K562 (cell line): ENCODE data around the gene PRKCB. TPM values are rescaled to one million over a fixed set of nuclear protein-coding genes. Genes with fewer than 3 reads are reported as not detected.
A peak's percentile ranks its signal among the peaks of the same experiment; 100 is the strongest.

Source experiments
- ATAC-seq: fragments of 200-7000 bp; cut with Tn5 transposase; 3 replicates; pipeline ENCODE4 v1.9.1; 2020; ENCODE audit warnings: moderate library complexity
- BruUV-seq: library from RNA; stranded (reverse); fragments of 400-500 nt; replicated peaks from 2 replicates; lab custom pipeline; 2021; lab: Mats Ljungman, UMichigan
- CTCF ChIA-PET: fragments of 300-600 bp; formaldehyde crosslinking; extraction: SDS; loops from one replicate; lab custom pipeline; 2021; ENCODE audit warnings: low intra/inter-chr PET ratio; lab: Yijun Ruan, JAX
- POLR2A ChIA-PET: fragments of 300-600, 350-650 bp; sonication (Branson Sonifier 250); formaldehyde crosslinking; extraction: SDS; loops from one replicate; lab custom pipeline; 2021; ENCODE audit warnings: antibody characterized with exemption, inconsistent platforms; lab: Yijun Ruan, JAX
- DNase-seq, 4 experiments: peaks; one replicate each; pipeline versions ENCODE4 v3.0.0 to v3.0.0-alpha.2; 2011 to 2018; ENCODE audit warnings: low spot score in 3 of 4, mixed read lengths in 3 of 4; ENCODE audit errors: extremely low read depth in 1 of 4
- FAIRE-seq: peaks from 2 replicates; lab custom pipeline; 2011; peaks lifted over from hg19 to GRCh38; lab: Jason Lieb, UNC
- H2AFZ ChIP-seq: 2 replicates; pipeline ENCODE4 v1.6.0; 2011; ENCODE audit warnings: low read depth, low read length, control low read depth, inconsistent platforms
- H3K27ac ChIP-seq: fragments of 200-600 bp; 3 replicates; pipeline ENCODE4 v1.8.0; 2011; ENCODE audit warnings: low read depth, mild to moderate bottlenecking, control low read depth, inconsistent platforms, low read length, moderate library complexity, mixed read lengths; ENCODE audit errors: extremely low read depth
- H3K27me3 ChIP-seq, 2 experiments: fragments of 300-600 bp in 1 of 2; 2 replicates in 1 of 2; 3 replicates in 1 of 2; pipeline versions ENCODE4 v1.6.0 to v1.8.0; 2011; ENCODE audit warnings: inconsistent platforms in 2 of 2, low read length in 2 of 2, mild to moderate bottlenecking in 1 of 2, mixed read lengths in 1 of 2, moderate library complexity in 1 of 2; ENCODE audit not compliant: control insufficient read depth in 2 of 2, insufficient read depth in 2 of 2
- H3K36me3 ChIP-seq: fragments of 300-600 bp; 3 replicates; pipeline ENCODE4 v1.8.0; 2011; ENCODE audit warnings: mild to moderate bottlenecking, low read length, inconsistent platforms; ENCODE audit not compliant: control insufficient read depth, insufficient read depth
- H3K4me1 ChIP-seq, 2 experiments: fragments of 200-600 bp in 1 of 2; replicated peaks in 1 of 2; 2 replicates in 1 of 2; 3 replicates in 1 of 2; pipeline versions ENCODE4 v1.5.1 to v1.8.0; 2011; ENCODE audit warnings: inconsistent platforms in 2 of 2, low read length in 2 of 2, mild to moderate bottlenecking in 1 of 2, mixed read lengths in 1 of 2, moderate library complexity in 1 of 2; ENCODE audit not compliant: control insufficient read depth in 2 of 2, insufficient read depth in 2 of 2
- H3K4me2 ChIP-seq: 2 replicates; pipeline ENCODE4 v1.6.1; 2011; ENCODE audit warnings: low read length, control low read depth, inconsistent platforms, mixed read lengths; ENCODE audit not compliant: insufficient read depth
- H3K4me3 ChIP-seq: fragments of 200-600 bp; sonication (generic), shearing (Covaris generic); 2 replicates; pipeline ENCODE4 v1.5.1; 2016; ENCODE audit warnings: control low read depth, inconsistent platforms
- H3K79me2 ChIP-seq: fragments of 200-600 bp; 3 replicates; pipeline ENCODE4 v1.8.0; 2011; ENCODE audit warnings: low read length, inconsistent platforms; ENCODE audit not compliant: control insufficient read depth, insufficient read depth
- H3K9ac ChIP-seq, 2 experiments: 2 replicates each; pipeline versions ENCODE4 v1.6.0 to v1.6.1; 2011; ENCODE audit warnings: low read depth in 2 of 2, low read length in 2 of 2, control low read depth in 1 of 2, inconsistent platforms in 1 of 2, mild to moderate bottlenecking in 1 of 2, mixed read lengths in 1 of 2; ENCODE audit not compliant: insufficient read depth in 1 of 2
- H3K9me1 ChIP-seq: one replicate; pipeline ENCODE4 v1.6.0; 2011; ENCODE audit warnings: inconsistent platforms, mild to moderate bottlenecking, low read length, moderate library complexity; ENCODE audit not compliant: control insufficient read depth, insufficient read depth
- H3K9me3 ChIP-seq: replicated peaks from 2 replicates; pipeline ENCODE4 v1.5.1; 2011; ENCODE audit warnings: low read depth, low read length, inconsistent platforms; ENCODE audit not compliant: control insufficient read depth, insufficient read depth
- H4K20me1 ChIP-seq: replicated peaks from 2 replicates; pipeline ENCODE4 v1.6.1; 2011; ENCODE audit warnings: low read length, inconsistent platforms, mixed read lengths; ENCODE audit not compliant: control insufficient read depth, insufficient read depth
- ATF1 ChIP-seq, 2 experiments: fragments of 450-650 bp in 1 of 2; IDR thresholded peaks; 2 replicates each; pipeline ENCODE4 v1.6.1; 2016; ENCODE audit warnings: missing compliant biosample characterization in 1 of 2, missing genetic modification characterization in 1 of 2
- DACH1 ChIP-seq: fragments of 450-650 bp; IDR thresholded peaks from 2 replicates; pipeline ENCODE4 v1.6.1; 2018; ENCODE audit not compliant: partially characterized antibody
- HNRNPLL ChIP-seq: fragments of 200-400 bp; formaldehyde crosslinking; IDR thresholded peaks from 2 replicates; pipeline ENCODE4 v1.6.1; 2017; ENCODE audit warnings: low read length, low read depth, mild to moderate bottlenecking; ENCODE audit not compliant: poor library complexity, severe bottlenecking
- KDM5B ChIP-seq: fragments of 200-600 bp; sonication (generic); IDR thresholded peaks from 2 replicates; pipeline ENCODE4 v1.6.1; 2012; ENCODE audit warnings: low read depth, mild to moderate bottlenecking, moderate library complexity, low read length, control low read depth, inconsistent platforms; ENCODE audit not compliant: insufficient replicate concordance
- POLR2AphosphoS2 ChIP-seq: IDR thresholded peaks from 2 replicates; pipeline ENCODE4 v1.6.1; 2012; ENCODE audit warnings: low read length, improper control_type of control experiment
- SMARCB1 ChIP-seq: IDR thresholded peaks from 2 replicates; pipeline ENCODE4 v1.6.1; 2011; ENCODE audit warnings: improper control_type of control experiment, low read depth; ENCODE audit not compliant: insufficient read length
- WGBS: fragments of 100-300 bp; shearing (Covaris generic); methylation state at CpG from one replicate; pipeline ENCODE4 v1.1.6; 2016; ENCODE audit warnings: low coverage, mixed read lengths; ENCODE audit not compliant: insufficient coverage; ENCODE audit errors: missing lambda C conversion rate; 5-methylcytosine and 5-hydroxymethylcytosine counted together
- in situ Hi-C: fragments of 300-500 bp; cut with MboI; formaldehyde crosslinking; loops from 4 replicates; pipeline ENCODE4 v1.15.0; 2018; ENCODE audit warnings: inconsistent platforms, mixed read lengths
- intact Hi-C: fragments of 100-400 bp; cut with micrococcal nuclease; formaldehyde crosslinking; loops from 2 replicates; pipeline ENCODE4 v1.14.2; 2022
- polyA plus RNA-seq, 8 experiments: library from polyadenylated mRNA; depleted of rRNA in 4 of 8; stranded (reverse) in 5 of 8; unstranded in 3 of 8; fragments of >200 nt; fragmentation: Nextera tagmentation in 2 of 8; fragmentation: Illumina TruSeq in 1 of 8; extraction: Ambion mirVana in 2 of 8; extraction: Trizol in 1 of 8; gene quantifications; 2 replicates each; pipeline versions ENCODE4 v1.2.1 to v1.2.3, GENCODE V29; 2011 to 2014; ENCODE audit warnings: inconsistent platforms in 1 of 8, missing spikeins in 1 of 8
- total RNA-seq, 7 experiments: library from RNA; depleted of rRNA in 6 of 7; stranded (reverse); fragments of >200 nt in 6 of 7; fragmentation: Illumina TruSeq in 2 of 7; extraction: Trizol in 2 of 7; gene quantifications; 2 replicates each; pipeline versions ENCODE4 v1.2.1 to v1.2.3, GENCODE V29; 2011 to 2021; ENCODE audit warnings: low replicate concordance in 1 of 7
- TF ChIP-seq, protein P1 (sequence below): fragments of 450-650 bp; IDR thresholded peaks from 2 replicates; pipeline ENCODE4 v1.6.1; 2017; ENCODE audit warnings: mild to moderate bottlenecking, moderate library complexity
- TF ChIP-seq, protein P2 (sequence below): sonication (generic); formaldehyde crosslinking; IDR thresholded peaks from 2 replicates; pipeline ENCODE4 v1.8.0; 2022; ENCODE audit warnings: mild to moderate bottlenecking, missing genetic modification reagents, borderline replicate concordance

The PRKCB gene
- total and polyA plus RNA-seq, 9 of the 15 experiments (the other 6 are each of a cell fraction or from before 2014, with no cell fraction given) = 49.9 to 276 (median 148) TPM

- no TSS peak for BruUV-seq
- POLR2A ChIA-PET = interaction anchor here (0.6 to 1.8 kb wide), 5 partner anchors 10 to 1224 kb away, joined by 3 to 6 read pairs (median 3); no protein-coding TSS in a partner anchor
- in situ Hi-C loops = no loop called here
- DNase-seq = no peak
- Histone ChIP-seq H3K4me2 (no peak overlapping the region), H3K36me3 (peaks cover 86% of the 10 kb centered on the region), H3K79me2 (peaks cover 95% of the 10 kb centered on the region), H3K27ac (no peak overlapping the region), H3K4me1 (peaks cover 12 to 24% of the 10 kb centered on the region in 2 experiments; a peak in 4 of 5 replicates), H2AFZ (no peak overlapping the region), H3K9me3 (no peaks in the 10 kb centered on the region), H3K27me3 (no peaks in the 10 kb centered on the region), H3K9ac (no peak overlapping the region), H3K9me1 (peaks cover 3% of the 10 kb centered on the region), H3K4me3 (no peak overlapping the region), H4K20me1 (peaks cover 10% of the 10 kb centered on the region)
- TF ChIP-seq HNRNPLL (peak; percentile 20), KDM5B (no peak), DACH1 (peak; percentile 94)
- no peak for FAIRE-seq
- ATAC-seq = no peak
- 65% methylated on average over 3 of the region's 3 CpGs for WGBS
- CTCF ChIA-PET = no interaction called here
- intact Hi-C loops = no loop called here
Observed at GRCh38 chr16:23847251-23847650, 11.5 kb downstream of the PRKCB start.

- no peaks in the 10 kb centered on the region for H3K9me3 ChIP-seq
- ChIA-PET CTCF (no interaction called here), POLR2A (interaction anchor here (1.6 to 1.8 kb wide), 2 partner anchors 10 to 14 kb away, joined by 6 read pairs; no protein-coding TSS in a partner anchor)
- peak overlapping the region; percentile 39 for H3K4me2 ChIP-seq
- peak overlapping the region in 1 of 2 experiments; percentile 14; a peak in 1 of 4 replicates for H3K9ac ChIP-seq
- in situ Hi-C loops (no loop called here), intact Hi-C loops (no loop called here)
- no peaks in the 10 kb centered on the region for H3K27me3 ChIP-seq
- H3K9me1 ChIP-seq = peaks cover 3% of the 10 kb centered on the region
- H3K4me3 ChIP-seq = no peak overlapping the region
- H2AFZ ChIP-seq = no peak overlapping the region
- peaks cover 10% of the 10 kb centered on the region for H4K20me1 ChIP-seq
- peaks cover 86% of the 10 kb centered on the region for H3K36me3 ChIP-seq
- peaks cover 95% of the 10 kb centered on the region for H3K79me2 ChIP-seq
- WGBS = 14% methylated on average over 3 of the region's 3 CpGs
- FAIRE-seq = peak; percentile 46
- BruUV-seq = no TSS peak
- ATAC-seq = peak; percentile 89
- peaks cover 12 to 27% of the 10 kb centered on the region in 2 experiments; a peak in 4 of 5 replicates for H3K4me1 ChIP-seq
- peak overlapping the region; percentile 18; the same call in 1 of the 3 replicates for H3K27ac ChIP-seq
- DNase-seq = peak in 2 of 4 experiments; percentile 48 to 57
- TF ChIP-seq POLR2AphosphoS2 (peak; percentile 77; the same call in 1 of the 2 replicates), ATF1 (CRISPR knock-in tag; IDR thresholded peaks at IDR 0.05) (no peak), ATF1 (tag; IDR thresholded peaks at IDR 0.05) (0 out of 2 replicates have a peak, but pooled peaks have one; percentile 26), SMARCB1 (no peak)
- TF ChIP-seq, protein P1, sequence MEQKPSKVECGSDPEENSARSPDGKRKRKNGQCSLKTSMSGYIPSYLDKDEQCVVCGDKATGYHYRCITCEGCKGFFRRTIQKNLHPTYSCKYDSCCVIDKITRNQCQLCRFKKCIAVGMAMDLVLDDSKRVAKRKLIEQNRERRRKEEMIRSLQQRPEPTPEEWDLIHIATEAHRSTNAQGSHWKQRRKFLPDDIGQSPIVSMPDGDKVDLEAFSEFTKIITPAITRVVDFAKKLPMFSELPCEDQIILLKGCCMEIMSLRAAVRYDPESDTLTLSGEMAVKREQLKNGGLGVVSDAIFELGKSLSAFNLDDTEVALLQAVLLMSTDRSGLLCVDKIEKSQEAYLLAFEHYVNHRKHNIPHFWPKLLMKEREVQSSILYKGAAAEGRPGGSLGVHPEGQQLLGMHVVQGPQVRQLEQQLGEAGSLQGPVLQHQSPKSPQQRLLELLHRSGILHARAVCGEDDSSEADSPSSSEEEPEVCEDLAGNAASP = no peak
- TF ChIP-seq, protein P2, sequence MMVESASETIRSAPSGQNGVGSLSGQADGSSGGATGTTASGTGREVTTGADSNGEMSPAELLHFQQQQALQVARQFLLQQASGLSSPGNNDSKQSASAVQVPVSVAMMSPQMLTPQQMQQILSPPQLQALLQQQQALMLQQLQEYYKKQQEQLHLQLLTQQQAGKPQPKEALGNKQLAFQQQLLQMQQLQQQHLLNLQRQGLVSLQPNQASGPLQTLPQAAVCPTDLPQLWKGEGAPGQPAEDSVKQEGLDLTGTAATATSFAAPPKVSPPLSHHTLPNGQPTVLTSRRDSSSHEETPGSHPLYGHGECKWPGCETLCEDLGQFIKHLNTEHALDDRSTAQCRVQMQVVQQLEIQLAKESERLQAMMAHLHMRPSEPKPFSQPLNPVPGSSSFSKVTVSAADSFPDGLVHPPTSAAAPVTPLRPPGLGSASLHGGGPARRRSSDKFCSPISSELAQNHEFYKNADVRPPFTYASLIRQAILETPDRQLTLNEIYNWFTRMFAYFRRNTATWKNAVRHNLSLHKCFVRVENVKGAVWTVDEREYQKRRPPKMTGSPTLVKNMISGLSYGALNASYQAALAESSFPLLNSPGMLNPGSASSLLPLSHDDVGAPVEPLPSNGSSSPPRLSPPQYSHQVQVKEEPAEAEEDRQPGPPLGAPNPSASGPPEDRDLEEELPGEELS (CRISPR knock-in tag) = no peak
Observed at GRCh38 chr16:23847948-23848347, 12.2 kb downstream of the PRKCB start.
